K562 (cell line): Measurements from ENCODE around the gene HOXD1. TPM values are rescaled to one million over a fixed set of nuclear protein-coding genes. Genes with fewer than 3 reads are reported as not detected.

Experiments used
- EZH2 ChIP-seq: IDR thresholded peaks from 2 replicates; pipeline ENCODE4 v1.6.1; 2012; ENCODE audit warnings: low read depth, mild to moderate bottlenecking, inconsistent platforms, low read length, borderline replicate concordance
- FOXK2 ChIP-seq, 2 experiments: fragments of 450-650 bp; IDR thresholded peaks in 1 of 2; conservative IDR thresholded peaks in 1 of 2; 2 replicates each; pipeline ENCODE4 v1.6.1; 2016; ENCODE audit warnings: low read depth in 2 of 2, mild to moderate bottlenecking in 1 of 2
- HDAC1 ChIP-seq, 2 experiments: fragments of 450-650 bp; IDR thresholded peaks; 2 replicates each; pipeline ENCODE4 v1.6.1; 2016 to 2017; ENCODE audit warnings: inconsistent platforms in 1 of 2, mild to moderate bottlenecking in 1 of 2, moderate library complexity in 1 of 2
- HMG20B ChIP-seq: fragments of 250-450 bp; sonication (Bioruptor Pico); IDR thresholded peaks from 2 replicates; pipeline ENCODE4 v1.5.0; 2021; ENCODE audit warnings: mild to moderate bottlenecking
- HNRNPLL ChIP-seq: fragments of 200-400 bp; formaldehyde crosslinking; IDR thresholded peaks from 2 replicates; pipeline ENCODE4 v1.6.1; 2017; ENCODE audit warnings: low read length, low read depth, mild to moderate bottlenecking; ENCODE audit not compliant: poor library complexity, severe bottlenecking
- ILF3 ChIP-seq: fragments of 450-650 bp; IDR thresholded peaks from 2 replicates; pipeline ENCODE4 v1.6.1; 2018; ENCODE audit warnings: antibody characterized with exemption, mild to moderate bottlenecking, moderate library complexity, borderline replicate concordance
- IRF9 ChIP-seq: fragments of 450-650 bp; IDR thresholded peaks from 2 replicates; pipeline ENCODE4 v1.6.1; 2016; ENCODE audit warnings: missing biosample characterization, missing genetic modification characterization
- NCOA2 ChIP-seq, 2 experiments: fragments of 450-650 bp; IDR thresholded peaks; 2 replicates each; pipeline ENCODE4 v1.6.1; 2018; ENCODE audit warnings: mild to moderate bottlenecking in 2 of 2, moderate library complexity in 1 of 2; ENCODE audit not compliant: partially characterized antibody in 2 of 2
- NR2C2 ChIP-seq, 2 experiments: fragments of 200-800 bp in 1 of 2; sonication (Bioruptor generic) in 1 of 2; sonication (generic) in 1 of 2; formaldehyde crosslinking in 1 of 2; IDR thresholded peaks; 2 replicates each; pipeline versions ENCODE4 v1.6.1 to v1.8.0; 2016 to 2022; ENCODE audit warnings: mild to moderate bottlenecking in 1 of 2, missing compliant biosample characterization in 1 of 2, missing genetic modification characterization in 1 of 2, missing genetic modification reagents in 1 of 2
- POLR2AphosphoS5 ChIP-seq: IDR thresholded peaks from 2 replicates; pipeline ENCODE4 v1.6.1; 2011; ENCODE audit warnings: mild to moderate bottlenecking, low read depth, low read length, moderate library complexity; ENCODE audit not compliant: control insufficient read depth, insufficient read depth
- PRMT5 ChIP-seq: sonication (generic); formaldehyde crosslinking; IDR thresholded peaks from 2 replicates; pipeline ENCODE4 v1.5.0; 2020; ENCODE audit warnings: missing genetic modification reagents
- SNAPC5 ChIP-seq: fragments of 250-450 bp; sonication (Bioruptor Pico); IDR thresholded peaks from 2 replicates; pipeline ENCODE4 v1.8.0; 2021; ENCODE audit warnings: moderate library complexity, mild to moderate bottlenecking, inconsistent platforms
- YBX1 ChIP-seq: fragments of 450-650 bp; IDR thresholded peaks from 2 replicates; pipeline ENCODE4 v1.7.1; 2016; ENCODE audit warnings: mild to moderate bottlenecking
- ZKSCAN3 ChIP-seq: fragments of 250-450 bp; sonication (Bioruptor Pico); IDR thresholded peaks from 2 replicates; pipeline ENCODE4 v1.4.0; 2020
- ZNF263 ChIP-seq: sonication (generic); formaldehyde crosslinking; IDR thresholded peaks from 2 replicates; pipeline ENCODE4 v1.8.0; 2022; ENCODE audit warnings: mild to moderate bottlenecking, missing genetic modification reagents, borderline replicate concordance
- ZNF274 ChIP-seq: IDR thresholded peaks from 2 replicates; pipeline ENCODE4 v1.6.1; 2011; ENCODE audit warnings: low read depth, mild to moderate bottlenecking, low read length, moderate library complexity, borderline replicate concordance
- ZNF75A ChIP-seq: fragments of 450-650 bp; formaldehyde crosslinking; IDR thresholded peaks from 2 replicates; pipeline ENCODE4 v1.4.0; 2020; ENCODE audit warnings: mild to moderate bottlenecking
- polyA plus RNA-seq, 8 experiments: library from polyadenylated mRNA; depleted of rRNA in 4 of 8; stranded (reverse) in 5 of 8; unstranded in 3 of 8; fragments of >200 nt; fragmentation: Nextera tagmentation in 2 of 8; fragmentation: Illumina TruSeq in 1 of 8; extraction: Ambion mirVana in 2 of 8; extraction: Trizol in 1 of 8; gene quantifications; 2 replicates each; pipeline versions ENCODE4 v1.2.1 to v1.2.3, GENCODE V29; 2011 to 2014; ENCODE audit warnings: inconsistent platforms in 1 of 8, missing spikeins in 1 of 8
- total RNA-seq, 7 experiments: library from RNA; depleted of rRNA in 6 of 7; stranded (reverse); fragments of >200 nt in 6 of 7; fragmentation: Illumina TruSeq in 2 of 7; extraction: Trizol in 2 of 7; gene quantifications; 2 replicates each; pipeline versions ENCODE4 v1.2.1 to v1.2.3, GENCODE V29; 2011 to 2021; ENCODE audit warnings: low replicate concordance in 1 of 7

HOXD1 gene
- total and polyA plus RNA-seq, 9 of the 15 experiments (the other 6 are each of a cell fraction or from before 2014, with no cell fraction given): not detected

DNA sequence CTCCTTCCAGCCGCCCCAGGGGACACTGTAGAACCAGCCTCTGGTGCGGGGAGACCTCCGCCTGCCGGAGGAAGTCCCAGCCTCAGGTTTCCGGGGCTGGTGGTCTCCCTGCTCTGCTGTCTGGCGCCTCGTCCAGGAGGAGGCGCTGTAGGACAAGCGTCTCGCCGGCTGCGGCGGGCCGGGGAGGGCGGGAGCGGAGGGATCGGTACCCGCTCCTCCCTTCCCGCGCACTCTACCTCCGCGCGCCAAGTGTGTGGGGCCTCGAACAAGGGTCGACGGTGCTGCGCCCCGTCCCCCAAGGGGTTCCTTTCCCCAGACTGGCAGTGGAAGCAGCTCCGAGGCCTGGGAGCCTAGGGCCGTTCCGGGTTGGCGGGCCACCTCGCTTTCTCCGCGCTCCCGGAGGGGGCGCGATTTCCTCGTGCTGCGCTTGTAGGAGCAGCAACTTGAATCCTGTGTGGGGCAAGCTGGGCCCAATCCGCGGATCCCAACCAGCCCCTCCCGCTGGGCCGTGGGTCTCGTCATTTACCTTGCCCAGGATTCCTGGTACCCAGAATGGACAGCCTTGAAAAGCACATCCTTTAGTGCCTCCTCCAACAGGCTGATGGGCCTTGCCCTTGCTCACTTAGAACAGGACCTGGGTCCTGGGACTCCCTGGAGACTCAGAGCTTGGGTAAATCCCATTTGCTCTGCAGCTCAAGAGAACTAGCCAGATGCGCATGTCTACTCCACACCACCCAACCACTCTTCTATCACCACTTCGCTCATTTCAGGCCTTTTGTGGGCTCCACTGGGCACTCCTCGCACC, 47.8 kb upstream of the HOXD1 start (continued):
- TF ChIP-seq SNAPC5 (CRISPR knock-in tag) (no peak), ZNF75A (no peak), NR2C2 (CRISPR knock-in tag; IDR thresholded peaks at IDR 0.05) (no peak), NR2C2 (tag; IDR thresholded peaks at IDR 0.05) (peak; percentile 52; the same call in 1 of the 2 replicates), POLR2AphosphoS5 (no peak), YBX1 (no peak), IRF9 (tag) (no peak), NCOA2 (IDR thresholded peaks at IDR 0.05; ENCODE audit: partially characterized antibody in 2 of 2) (no peak), EZH2 (no peak), HMG20B (CRISPR knock-in tag) (no peak), HDAC1 (IDR thresholded peaks at IDR 0.05) (no peak), FOXK2 (conservative IDR thresholded peaks at IDR 0.05 in 1 of 2, IDR thresholded peaks at IDR 0.05 in 1 of 2; ENCODE audit: low read depth in 2 of 2) (no peak), ILF3 (no peak), PRMT5 (CRISPR knock-in tag) (no peak), ZKSCAN3 (CRISPR knock-in tag) (no peak), ZNF274 (no peak), ZNF263 (CRISPR knock-in tag) (peak; percentile 79), HNRNPLL (peak; percentile 38)
